Upper lobe of left lung (tissue), 6 donors: ENCODE measurements around the gene C1QBP. TPM values are rescaled to one million over a fixed set of nuclear protein-coding genes. Genes with fewer than 3 reads are reported as not detected.

Experiments used
- ATAC-seq, 2 donors: fragments of 200-7000 bp; cut with Tn5 transposase; one replicate each; pipeline ENCODE4 v1.9.1; 2022; ENCODE audit warnings: mild to moderate bottlenecking in 2 of 2, moderate library complexity in 2 of 2; ENCODE audit not compliant: low FRiP score in 2 of 2
- DNase-seq, 2 donors: peaks; one replicate each; pipeline ENCODE4 v3.0.0-alpha.2; 2019 to 2020
- H3K27ac ChIP-seq, 4 donors: fragments of 200-600 bp; sonication (generic); one replicate each; pipeline ENCODE4 v1.5.1; 2016 to 2019
- H3K27me3 ChIP-seq, 4 donors: fragments of 200-600 bp; sonication (generic); one replicate each; pipeline ENCODE4 v1.5.1; 2017 to 2019
- H3K36me3 ChIP-seq, 4 donors: fragments of 200-600 bp; sonication (generic); one replicate each; pipeline ENCODE4 v1.5.1; 2016 to 2019
- H3K4me1 ChIP-seq, 4 donors: fragments of 200-600 bp; sonication (generic); one replicate each; pipeline ENCODE4 v1.5.1; 2018 to 2019
- H3K4me3 ChIP-seq, 4 donors: fragments of 200-600 bp; sonication (generic); one replicate each; pipeline ENCODE4 v1.5.1; 2017 to 2019; ENCODE audit warnings: mild to moderate bottlenecking in 2 of 4, moderate library complexity in 1 of 4
- H3K9me3 ChIP-seq, 4 donors: fragments of 200-600 bp; sonication (generic); one replicate each; pipeline ENCODE4 v1.5.1; 2018 to 2019
- EP300 ChIP-seq, 4 donors: sonication (generic); formaldehyde crosslinking; IDR thresholded peaks; one replicate each; pipeline ENCODE4 v1.5.1; 2017; ENCODE audit warnings: antibody characterized with exemption in 4 of 4, control low read depth in 2 of 4
- POLR2A ChIP-seq, 4 donors: fragments of 450-650 bp; IDR thresholded peaks; one replicate each; pipeline ENCODE4 v1.5.1; 2016 to 2017; ENCODE audit warnings: antibody characterized with exemption in 4 of 4, mild to moderate bottlenecking in 2 of 4
- POLR2AphosphoS5 ChIP-seq, 2 donors: sonication (generic); formaldehyde crosslinking; IDR thresholded peaks; one replicate each; pipeline ENCODE4 v1.5.1; 2017; ENCODE audit warnings: antibody characterized with exemption in 2 of 2
- WGBS, 2 donors: methylation state at CpG; one replicate each; pipeline ENCODE4 v1.1.5; 2017 to 2018; 5-methylcytosine and 5-hydroxymethylcytosine counted together
- total RNA-seq, 6 donors: library from RNA; depleted of rRNA in 4 of 6; stranded (reverse); fragments of >200 nt in 4 of 6; gene quantifications; one replicate each; pipeline versions ENCODE4 v1.1.0 to v1.2.1, GENCODE V29; 2016 to 2021
- TF ChIP-seq, protein P1 (sequence below), 6 experiments: fragments of 450-650 bp in 4 of 6; fragments of 200-600 bp in 2 of 6; sonication (generic) in 2 of 6; IDR thresholded peaks; one replicate each; pipeline ENCODE4 v1.5.1; 2016 to 2019; ENCODE audit warnings: antibody characterized with exemption in 6 of 6
- donor health status: DM: no; HTN: no; CAD: no; lungs with moderate emphysema.
- donor health status: DM: no; HTN: yes; CAD: no; lungs with severe emphysema.

The C1QBP gene, protein sequence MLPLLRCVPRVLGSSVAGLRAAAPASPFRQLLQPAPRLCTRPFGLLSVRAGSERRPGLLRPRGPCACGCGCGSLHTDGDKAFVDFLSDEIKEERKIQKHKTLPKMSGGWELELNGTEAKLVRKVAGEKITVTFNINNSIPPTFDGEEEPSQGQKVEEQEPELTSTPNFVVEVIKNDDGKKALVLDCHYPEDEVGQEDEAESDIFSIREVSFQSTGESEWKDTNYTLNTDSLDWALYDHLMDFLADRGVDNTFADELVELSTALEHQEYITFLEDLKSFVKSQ
- total RNA-seq: 100 to 1,000 TPM in 1 of 6 donors, 10 to 100 TPM in 5; 22.0 to 115 (median 73.5) TPM

DNA sequence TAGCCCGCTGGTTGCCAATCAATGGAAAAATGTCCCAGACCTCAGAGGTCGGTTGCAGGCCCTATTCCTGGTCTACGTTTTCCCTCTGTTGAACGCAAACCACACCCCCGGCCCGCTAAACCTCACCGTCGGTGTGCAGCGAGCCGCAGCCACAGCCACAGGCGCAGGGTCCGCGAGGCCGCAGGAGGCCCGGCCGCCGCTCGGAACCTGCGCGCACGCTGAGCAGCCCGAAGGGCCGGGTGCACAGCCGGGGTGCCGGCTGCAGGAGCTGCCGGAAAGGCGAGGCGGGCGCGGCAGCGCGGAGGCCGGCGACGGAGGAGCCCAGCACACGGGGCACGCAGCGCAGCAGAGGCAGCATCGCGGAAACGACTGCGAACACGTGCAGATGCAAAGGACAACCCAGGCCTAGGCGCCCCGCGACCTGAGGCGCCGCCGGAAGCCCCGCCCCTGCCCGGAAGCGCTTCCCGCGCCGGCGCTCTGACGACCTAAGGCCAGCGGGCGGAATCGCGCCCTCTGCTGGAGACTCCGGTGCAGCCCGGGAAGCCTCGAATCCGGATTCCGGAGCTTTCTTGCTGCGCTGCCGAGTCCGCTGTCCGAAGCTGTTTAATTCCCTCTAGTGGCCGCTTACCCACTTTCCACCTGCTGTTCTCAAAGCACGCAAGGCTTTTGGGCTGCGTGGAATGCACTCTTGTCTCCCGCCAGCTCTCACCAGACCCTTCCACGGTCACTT is at the start of gene C1QBP:
C1QBP (minus strand) TSS at position 440 of the 730 bp plus-strand sequence; CDS start at position 358, 82 bp downstream.
- Histone ChIP-seq H3K27me3 (no peaks in the 10 kb centered on the region), H3K4me1 (peaks cover 12 to 23% (median 17%) of the 10 kb centered on the region in 4 donors), H3K27ac (peak within 1 kb of the TSS; percentile 68 to 92 (median 78)), H3K4me3 (peak within 1 kb of the TSS; percentile 79 to 97 (median 90)), H3K36me3 (peaks cover 9 to 46% (median 18%) of the 10 kb centered on the region in 4 donors), H3K9me3 (no peaks in the 10 kb centered on the region)
- 0% methylated on average over 37 to 43 of the region's 75 CpGs for WGBS, 2 donors
- peak; percentile 98 to 99 for ATAC-seq
- TF ChIP-seq POLR2A (IDR thresholded peaks at IDR 0.05) (peak in 2 of 4 donors; percentile 39 to 76), EP300 (IDR thresholded peaks at IDR 0.05) (no peak), POLR2AphosphoS5 (IDR thresholded peaks at IDR 0.05) (peak; percentile 48 to 79)
- TF ChIP-seq, protein P1, sequence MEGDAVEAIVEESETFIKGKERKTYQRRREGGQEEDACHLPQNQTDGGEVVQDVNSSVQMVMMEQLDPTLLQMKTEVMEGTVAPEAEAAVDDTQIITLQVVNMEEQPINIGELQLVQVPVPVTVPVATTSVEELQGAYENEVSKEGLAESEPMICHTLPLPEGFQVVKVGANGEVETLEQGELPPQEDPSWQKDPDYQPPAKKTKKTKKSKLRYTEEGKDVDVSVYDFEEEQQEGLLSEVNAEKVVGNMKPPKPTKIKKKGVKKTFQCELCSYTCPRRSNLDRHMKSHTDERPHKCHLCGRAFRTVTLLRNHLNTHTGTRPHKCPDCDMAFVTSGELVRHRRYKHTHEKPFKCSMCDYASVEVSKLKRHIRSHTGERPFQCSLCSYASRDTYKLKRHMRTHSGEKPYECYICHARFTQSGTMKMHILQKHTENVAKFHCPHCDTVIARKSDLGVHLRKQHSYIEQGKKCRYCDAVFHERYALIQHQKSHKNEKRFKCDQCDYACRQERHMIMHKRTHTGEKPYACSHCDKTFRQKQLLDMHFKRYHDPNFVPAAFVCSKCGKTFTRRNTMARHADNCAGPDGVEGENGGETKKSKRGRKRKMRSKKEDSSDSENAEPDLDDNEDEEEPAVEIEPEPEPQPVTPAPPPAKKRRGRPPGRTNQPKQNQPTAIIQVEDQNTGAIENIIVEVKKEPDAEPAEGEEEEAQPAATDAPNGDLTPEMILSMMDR (IDR thresholded peaks at IDR 0.05): peak; percentile 98 to 99 (median 99)
- DNase-seq: peak; percentile 93 to 99

DNA sequence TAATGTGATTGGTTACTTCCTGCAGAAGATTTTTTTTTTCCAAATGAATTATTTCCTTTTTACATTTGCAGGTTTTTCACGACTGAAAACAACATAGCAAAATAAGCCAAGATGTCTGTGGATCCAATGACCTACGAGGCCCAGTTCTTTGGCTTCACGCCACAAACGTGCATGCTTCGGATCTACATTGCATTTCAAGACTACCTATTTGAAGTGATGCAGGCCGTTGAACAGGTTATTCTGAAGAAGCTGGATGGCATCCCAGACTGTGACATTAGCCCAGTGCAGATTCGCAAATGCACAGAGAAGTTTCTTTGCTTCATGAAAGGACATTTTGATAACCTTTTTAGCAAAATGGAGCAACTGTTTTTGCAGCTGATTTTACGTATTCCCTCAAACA is 49.8 kb upstream of the C1QBP start:
- Histone ChIP-seq H3K4me3 (no peak overlapping the region), H3K27me3 (no peaks in the 10 kb centered on the region), H3K4me1 (peaks cover 19 to 35% (median 21%) of the 10 kb centered on the region in 4 donors), H3K36me3 (peaks cover 0 to 39% (median 27%) of the 10 kb centered on the region in 4 donors), H3K27ac (no peak overlapping the region), H3K9me3 (no peaks in the 10 kb centered on the region)
- TF ChIP-seq POLR2AphosphoS5 (IDR thresholded peaks at IDR 0.05) (no peak), POLR2A (IDR thresholded peaks at IDR 0.05) (no peak), EP300 (IDR thresholded peaks at IDR 0.05) (no peak)
- TF ChIP-seq, protein P1 (IDR thresholded peaks at IDR 0.05): no peak
- WGBS, 2 donors: 78 to 84% methylated on average over 8 of the region's 8 CpGs
- DNase-seq (no peak), ATAC-seq (no peak)

DNA sequence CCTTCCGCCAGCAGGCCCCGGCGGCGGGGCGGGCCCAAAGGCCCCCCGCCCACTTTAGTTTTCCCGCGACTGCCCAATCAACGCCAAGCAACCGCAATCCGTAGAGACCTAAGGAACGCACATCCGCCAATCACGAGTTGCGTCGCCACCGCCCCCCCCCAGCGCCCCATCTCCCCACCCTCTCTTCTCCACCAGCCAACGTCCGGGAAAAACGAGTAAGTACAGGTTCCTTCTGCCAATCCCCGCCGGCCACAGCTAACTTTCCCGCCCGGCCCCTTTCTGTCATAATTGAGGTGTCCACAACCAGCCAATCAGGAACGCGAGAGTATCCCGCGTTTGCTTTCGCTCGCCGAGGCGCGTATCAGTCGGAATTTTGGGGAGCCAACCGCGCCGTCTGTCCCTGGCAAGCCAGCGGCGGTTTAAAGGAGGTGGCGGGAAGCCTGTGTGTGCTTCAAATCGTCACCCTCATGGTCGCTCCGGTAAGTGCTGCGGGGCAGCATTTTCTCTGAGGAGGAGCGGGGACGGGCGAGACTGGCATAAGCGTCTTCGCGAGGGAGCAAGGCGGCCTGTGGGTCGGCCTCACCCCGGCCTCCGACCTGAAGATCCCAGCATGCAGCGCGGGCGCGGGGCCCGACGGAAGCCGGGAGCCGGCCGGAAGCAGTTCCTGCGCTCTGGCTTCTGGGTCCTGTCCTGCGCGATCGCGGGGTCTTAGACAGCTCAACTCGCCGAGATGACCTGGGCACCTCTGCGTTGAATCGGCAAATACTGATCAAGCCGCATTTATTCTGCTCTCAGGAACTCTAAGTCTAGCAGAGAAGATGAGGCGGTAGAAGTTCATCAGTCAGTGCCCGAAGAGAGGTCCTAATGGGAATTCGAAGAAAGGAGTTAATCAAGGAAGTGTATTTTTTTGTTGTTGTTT is 47.5 kb upstream of the C1QBP start, which contains the start of gene MIS12:
MIS12 (plus strand) TSS at position 361 of the 919 bp plus-strand sequence. CDS start 2,297 bp downstream, outside the sequence.
- peak; percentile 98 to 99 for ATAC-seq
- Histone ChIP-seq H3K9me3 (no peaks in the 10 kb centered on the region), H3K27ac (peak within 1 kb of the TSS; percentile 96 to 99 (median 98)), H3K4me3 (peak within 1 kb of the TSS; percentile 75 to 91 (median 88)), H3K36me3 (peaks cover 7 to 61% (median 40%) of the 10 kb centered on the region in 4 donors), H3K4me1 (peaks cover 19 to 35% (median 21%) of the 10 kb centered on the region in 4 donors), H3K27me3 (no peaks in the 10 kb centered on the region)
- TF ChIP-seq POLR2A (IDR thresholded peaks at IDR 0.05) (peak; percentile 55 to 89 (median 76)), EP300 (IDR thresholded peaks at IDR 0.05) (no peak), POLR2AphosphoS5 (IDR thresholded peaks at IDR 0.05) (peak; percentile 79 to 95)
- TF ChIP-seq, protein P1 (IDR thresholded peaks at IDR 0.05): peak in 1 of 6 experiments; percentile 15
- WGBS, 2 donors: 0 to 1% methylated on average over 37 to 63 of the region's 77 CpGs
- peak; percentile 98 to 99 for DNase-seq
